K562 (cell line): Measurements from ENCODE around the gene PRKD2. TPM values are rescaled to one million over a fixed set of nuclear protein-coding genes. Genes with fewer than 3 reads are reported as not detected.
A peak's percentile ranks its signal among the peaks of the same experiment; 100 is the strongest.

Source experiments
- ATAC-seq: fragments of 200-7000 bp; cut with Tn5 transposase; 3 replicates; pipeline ENCODE4 v1.9.1; 2020; ENCODE audit warnings: moderate library complexity
- BruUV-seq: library from RNA; stranded (reverse); fragments of 400-500 nt; replicated peaks from 2 replicates; lab custom pipeline; 2021; lab: Mats Ljungman, UMichigan
- CTCF ChIA-PET: fragments of 300-600 bp; formaldehyde crosslinking; extraction: SDS; loops from one replicate; lab custom pipeline; 2021; ENCODE audit warnings: low intra/inter-chr PET ratio; lab: Yijun Ruan, JAX
- POLR2A ChIA-PET: fragments of 300-600, 350-650 bp; sonication (Branson Sonifier 250); formaldehyde crosslinking; extraction: SDS; loops from one replicate; lab custom pipeline; 2021; ENCODE audit warnings: antibody characterized with exemption, inconsistent platforms; lab: Yijun Ruan, JAX
- DNase-seq, 4 experiments: peaks; one replicate each; pipeline versions ENCODE4 v3.0.0 to v3.0.0-alpha.2; 2011 to 2018; ENCODE audit warnings: low spot score in 3 of 4, mixed read lengths in 3 of 4; ENCODE audit errors: extremely low read depth in 1 of 4
- FAIRE-seq: peaks from 2 replicates; lab custom pipeline; 2011; peaks lifted over from hg19 to GRCh38; lab: Jason Lieb, UNC
- H2AFZ ChIP-seq: 2 replicates; pipeline ENCODE4 v1.6.0; 2011; ENCODE audit warnings: low read depth, low read length, control low read depth, inconsistent platforms
- H3K27ac ChIP-seq: fragments of 200-600 bp; 3 replicates; pipeline ENCODE4 v1.8.0; 2011; ENCODE audit warnings: low read depth, mild to moderate bottlenecking, control low read depth, inconsistent platforms, low read length, moderate library complexity, mixed read lengths; ENCODE audit errors: extremely low read depth
- H3K27me3 ChIP-seq, 2 experiments: fragments of 300-600 bp in 1 of 2; 2 replicates in 1 of 2; 3 replicates in 1 of 2; pipeline versions ENCODE4 v1.6.0 to v1.8.0; 2011; ENCODE audit warnings: inconsistent platforms in 2 of 2, low read length in 2 of 2, mild to moderate bottlenecking in 1 of 2, mixed read lengths in 1 of 2, moderate library complexity in 1 of 2; ENCODE audit not compliant: control insufficient read depth in 2 of 2, insufficient read depth in 2 of 2
- H3K36me3 ChIP-seq: fragments of 300-600 bp; 3 replicates; pipeline ENCODE4 v1.8.0; 2011; ENCODE audit warnings: mild to moderate bottlenecking, low read length, inconsistent platforms; ENCODE audit not compliant: control insufficient read depth, insufficient read depth
- H3K4me1 ChIP-seq, 2 experiments: fragments of 200-600 bp in 1 of 2; replicated peaks in 1 of 2; 2 replicates in 1 of 2; 3 replicates in 1 of 2; pipeline versions ENCODE4 v1.5.1 to v1.8.0; 2011; ENCODE audit warnings: inconsistent platforms in 2 of 2, low read length in 2 of 2, mild to moderate bottlenecking in 1 of 2, mixed read lengths in 1 of 2, moderate library complexity in 1 of 2; ENCODE audit not compliant: control insufficient read depth in 2 of 2, insufficient read depth in 2 of 2
- H3K4me2 ChIP-seq: 2 replicates; pipeline ENCODE4 v1.6.1; 2011; ENCODE audit warnings: low read length, control low read depth, inconsistent platforms, mixed read lengths; ENCODE audit not compliant: insufficient read depth
- H3K4me3 ChIP-seq: fragments of 200-600 bp; sonication (generic), shearing (Covaris generic); 2 replicates; pipeline ENCODE4 v1.5.1; 2016; ENCODE audit warnings: control low read depth, inconsistent platforms
- H3K79me2 ChIP-seq: fragments of 200-600 bp; 3 replicates; pipeline ENCODE4 v1.8.0; 2011; ENCODE audit warnings: low read length, inconsistent platforms; ENCODE audit not compliant: control insufficient read depth, insufficient read depth
- H3K9ac ChIP-seq, 2 experiments: 2 replicates each; pipeline versions ENCODE4 v1.6.0 to v1.6.1; 2011; ENCODE audit warnings: low read depth in 2 of 2, low read length in 2 of 2, control low read depth in 1 of 2, inconsistent platforms in 1 of 2, mild to moderate bottlenecking in 1 of 2, mixed read lengths in 1 of 2; ENCODE audit not compliant: insufficient read depth in 1 of 2
- H3K9me1 ChIP-seq: one replicate; pipeline ENCODE4 v1.6.0; 2011; ENCODE audit warnings: inconsistent platforms, mild to moderate bottlenecking, low read length, moderate library complexity; ENCODE audit not compliant: control insufficient read depth, insufficient read depth
- H3K9me3 ChIP-seq: replicated peaks from 2 replicates; pipeline ENCODE4 v1.5.1; 2011; ENCODE audit warnings: low read depth, low read length, inconsistent platforms; ENCODE audit not compliant: control insufficient read depth, insufficient read depth
- H4K20me1 ChIP-seq: replicated peaks from 2 replicates; pipeline ENCODE4 v1.6.1; 2011; ENCODE audit warnings: low read length, inconsistent platforms, mixed read lengths; ENCODE audit not compliant: control insufficient read depth, insufficient read depth
- FOXA3 ChIP-seq, 2 experiments: fragments of 450-650 bp in 1 of 2; sonication (generic) in 1 of 2; formaldehyde crosslinking; IDR thresholded peaks in 1 of 2; conservative IDR thresholded peaks in 1 of 2; 2 replicates each; pipeline versions ENCODE4 v1.4.0 to v1.8.0; 2020 to 2022; ENCODE audit warnings: mild to moderate bottlenecking in 2 of 2, missing genetic modification reagents in 1 of 2
- POLR2G ChIP-seq: fragments of 200-400 bp; formaldehyde crosslinking; IDR thresholded peaks from 2 replicates; pipeline ENCODE4 v1.6.1; 2017; ENCODE audit warnings: low read depth, mild to moderate bottlenecking, antibody characterized with exemption, low read length, moderate library complexity
- RBFOX2 ChIP-seq: fragments of 200-400 bp; formaldehyde crosslinking; IDR thresholded peaks from 2 replicates; pipeline ENCODE4 v1.6.1; 2017; ENCODE audit warnings: low read depth, mild to moderate bottlenecking, low read length, moderate library complexity
- RBM22 ChIP-seq: fragments of 200-400 bp; formaldehyde crosslinking; IDR thresholded peaks from 2 replicates; pipeline ENCODE4 v1.6.1; 2018; ENCODE audit warnings: low read length, low read depth; ENCODE audit not compliant: poor library complexity, severe bottlenecking
- SAFB2 ChIP-seq: fragments of 200-400 bp; formaldehyde crosslinking; IDR thresholded peaks from 2 replicates; pipeline ENCODE4 v1.6.1; 2018; ENCODE audit warnings: borderline replicate concordance, low read length, low read depth, moderate library complexity; ENCODE audit not compliant: severe bottlenecking
- SOX6 ChIP-seq: fragments of 450-650 bp; IDR thresholded peaks from 2 replicates; pipeline ENCODE4 v1.6.1; 2014; ENCODE audit warnings: mild to moderate bottlenecking
- ZNF41 ChIP-seq: fragments of 250-450 bp; sonication (Bioruptor Pico); conservative IDR thresholded peaks from 2 replicates; pipeline ENCODE4 v1.4.0; 2020; ENCODE audit warnings: mild to moderate bottlenecking
- WGBS: fragments of 100-300 bp; shearing (Covaris generic); methylation state at CpG from one replicate; pipeline ENCODE4 v1.1.6; 2016; ENCODE audit warnings: low coverage, mixed read lengths; ENCODE audit not compliant: insufficient coverage; ENCODE audit errors: missing lambda C conversion rate; 5-methylcytosine and 5-hydroxymethylcytosine counted together
- in situ Hi-C: fragments of 300-500 bp; cut with MboI; formaldehyde crosslinking; loops from 4 replicates; pipeline ENCODE4 v1.15.0; 2018; ENCODE audit warnings: inconsistent platforms, mixed read lengths
- intact Hi-C: fragments of 100-400 bp; cut with micrococcal nuclease; formaldehyde crosslinking; loops from 2 replicates; pipeline ENCODE4 v1.14.2; 2022
- polyA plus RNA-seq, 8 experiments: library from polyadenylated mRNA; depleted of rRNA in 4 of 8; stranded (reverse) in 5 of 8; unstranded in 3 of 8; fragments of >200 nt; fragmentation: Nextera tagmentation in 2 of 8; fragmentation: Illumina TruSeq in 1 of 8; extraction: Ambion mirVana in 2 of 8; extraction: Trizol in 1 of 8; gene quantifications; 2 replicates each; pipeline versions ENCODE4 v1.2.1 to v1.2.3, GENCODE V29; 2011 to 2014; ENCODE audit warnings: inconsistent platforms in 1 of 8, missing spikeins in 1 of 8
- total RNA-seq, 7 experiments: library from RNA; depleted of rRNA in 6 of 7; stranded (reverse); fragments of >200 nt in 6 of 7; fragmentation: Illumina TruSeq in 2 of 7; extraction: Trizol in 2 of 7; gene quantifications; 2 replicates each; pipeline versions ENCODE4 v1.2.1 to v1.2.3, GENCODE V29; 2011 to 2021; ENCODE audit warnings: low replicate concordance in 1 of 7

PRKD2 gene
- total and polyA plus RNA-seq, 9 of the 15 experiments (the other 6 are each of a cell fraction or from before 2014, with no cell fraction given) = 1.8 to 60.0 (median 15.0) TPM

DNA sequence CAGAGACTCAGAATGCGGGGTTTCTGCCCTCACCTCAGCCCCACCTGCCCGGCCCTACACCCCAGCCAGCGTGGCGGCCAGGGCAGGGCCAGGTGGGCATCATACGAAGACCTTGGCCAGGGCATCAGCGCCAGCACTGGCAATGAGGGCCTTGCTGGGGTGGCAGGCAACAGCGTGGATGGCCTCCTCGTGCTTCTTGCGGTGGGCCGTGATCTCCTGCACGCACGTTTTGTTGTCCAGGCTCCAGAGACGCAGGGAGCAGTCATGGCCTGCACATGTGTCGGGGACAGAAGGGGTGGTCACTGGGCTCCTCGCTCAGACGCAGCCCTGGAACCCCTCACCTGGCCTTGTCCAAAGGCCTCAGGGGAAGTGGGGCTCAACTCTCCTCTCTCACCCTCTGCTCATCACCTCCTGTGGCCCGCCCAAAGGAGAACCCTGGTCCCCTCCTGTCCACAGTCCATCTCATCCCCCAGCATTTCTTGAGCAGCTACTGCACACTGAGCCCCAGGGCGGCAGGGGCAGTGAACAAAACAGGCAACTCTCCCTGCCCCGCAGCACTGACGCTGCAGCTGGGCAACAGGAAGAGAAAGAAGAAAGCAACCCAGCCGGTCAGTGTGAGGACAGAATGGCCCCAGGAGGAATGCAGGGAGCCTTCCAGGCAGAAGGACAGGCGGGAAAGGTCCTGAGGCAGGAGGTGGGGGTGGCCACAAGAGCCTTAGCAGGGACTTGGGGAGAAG, 3.8 kb upstream of the PRKD2 start:
- Histone ChIP-seq H3K27ac (no peak overlapping the region), H3K4me2 (no peak overlapping the region), H3K27me3 (no peaks in the 10 kb centered on the region), H2AFZ (no peak overlapping the region), H3K4me1 (peaks cover 10 to 68% of the 10 kb centered on the region in 2 experiments; a peak in 4 of 5 replicates), H3K9me1 (no peaks in the 10 kb centered on the region), H3K9me3 (no peaks in the 10 kb centered on the region), H4K20me1 (peaks cover 7% of the 10 kb centered on the region; the same call in 1 of the 2 replicates), H3K4me3 (no peak overlapping the region), H3K9ac (peak overlapping the region in 1 of 2 experiments; percentile 32; a peak in 2 of 4 replicates), H3K79me2 (peaks cover 11% of the 10 kb centered on the region), H3K36me3 (peaks cover 73% of the 10 kb centered on the region; the same call in 2 of the 3 replicates)
- FAIRE-seq (no peak), DNase-seq (no peak), ATAC-seq (no peak)
- WGBS = 88% methylated on average over 15 of the region's 22 CpGs
- in situ Hi-C loops = no loop called here
- 0 out of 2 replicates have a peak, but pooled peaks have one; percentile 18 for TF ChIP-seq RBFOX2
- TF ChIP-seq SAFB2 = no peak
- TF ChIP-seq ZNF41 (CRISPR knock-in tag) = no peak
- peak; percentile 57 for TF ChIP-seq RBM22
- peak; percentile 42; the same call in 1 of the 2 replicates for TF ChIP-seq POLR2G
- TF ChIP-seq SOX6 = no peak
- no peak for TF ChIP-seq FOXA3 (CRISPR knock-in tag; conservative IDR thresholded peaks at IDR 0.05 in 1 of 2, IDR thresholded peaks at IDR 0.05 in 1 of 2)
- no TSS peak for BruUV-seq
- ChIA-PET POLR2A (interaction anchor here (1.3 kb wide), 1 partner anchor 10 kb away, joined by 5 read pairs; no protein-coding TSS in a partner anchor), CTCF (no interaction called here)
- intact Hi-C loops = no loop called here
